HepG2 (cell line): Measurements from ENCODE around the gene UBE2O. TPM values are rescaled to one million over a fixed set of nuclear protein-coding genes. Genes with fewer than 3 reads are reported as not detected.

Experiments used
- ATF6 ChIP-seq: sonication (generic); formaldehyde crosslinking; conservative IDR thresholded peaks from 2 replicates; pipeline ENCODE4 v1.4.0; 2020; ENCODE audit warnings: missing genetic modification reagents
- ATRX ChIP-seq: sonication (generic); formaldehyde crosslinking; IDR thresholded peaks from 2 replicates; pipeline ENCODE4 v1.4.0; 2020; ENCODE audit warnings: missing genetic modification reagents, borderline replicate concordance
- CCDC6 ChIP-seq: sonication (generic); formaldehyde crosslinking; IDR thresholded peaks from 2 replicates; pipeline ENCODE4 v1.8.1; 2022; ENCODE audit warnings: mild to moderate bottlenecking, missing genetic modification reagents, moderate library complexity
- E2F5 ChIP-seq: sonication (generic); formaldehyde crosslinking; conservative IDR thresholded peaks from 2 replicates; pipeline ENCODE4 v1.4.0; 2020; ENCODE audit warnings: missing genetic modification reagents
- ELF3 ChIP-seq: IDR thresholded peaks from 2 replicates; pipeline ENCODE4 v1.6.1; 2016; ENCODE audit warnings: missing genetic modification reagents, missing compliant biosample characterization
- HDAC1 ChIP-seq: sonication (generic); formaldehyde crosslinking; IDR thresholded peaks from 2 replicates; pipeline ENCODE4 v1.5.1; 2020; ENCODE audit warnings: mild to moderate bottlenecking, missing genetic modification reagents
- HNRNPL ChIP-seq: fragments of 200-400 bp; formaldehyde crosslinking; IDR thresholded peaks from 2 replicates; pipeline ENCODE4 v1.6.1; 2017; ENCODE audit warnings: mild to moderate bottlenecking, low read depth, low read length
- KAT8 ChIP-seq: IDR thresholded peaks from 2 replicates; pipeline ENCODE4 v1.6.1; 2016; ENCODE audit warnings: missing genetic modification reagents, missing compliant biosample characterization
- MNT ChIP-seq: fragments of 450-650 bp; IDR thresholded peaks from 2 replicates; pipeline ENCODE4 v1.6.1; 2016
- NBN ChIP-seq: fragments of 450-650 bp; conservative IDR thresholded peaks from 2 replicates; pipeline ENCODE4 v1.6.1; 2017
- NONO ChIP-seq, 2 experiments: fragments of 450-650 bp in 1 of 2; sonication (generic) in 1 of 2; formaldehyde crosslinking in 1 of 2; IDR thresholded peaks in 1 of 2; conservative IDR thresholded peaks in 1 of 2; 2 replicates each; pipeline versions ENCODE4 v1.6.1 to v1.8.0; 2017 to 2022; ENCODE audit warnings: mild to moderate bottlenecking in 1 of 2, missing genetic modification reagents in 1 of 2, moderate library complexity in 1 of 2
- RARA ChIP-seq: IDR thresholded peaks from 2 replicates; pipeline ENCODE4 v1.6.1; 2016; ENCODE audit warnings: missing genetic modification reagents, missing compliant biosample characterization
- RARG ChIP-seq: sonication (generic); formaldehyde crosslinking; IDR thresholded peaks from 2 replicates; pipeline ENCODE4 v1.4.0; 2020; ENCODE audit warnings: low read depth, mild to moderate bottlenecking, missing genetic modification reagents
- REPIN1 ChIP-seq: sonication (generic); formaldehyde crosslinking; IDR thresholded peaks from 2 replicates; pipeline ENCODE4 v1.8.0; 2022; ENCODE audit warnings: missing genetic modification reagents, low read depth, mild to moderate bottlenecking, borderline replicate concordance
- RFX1 ChIP-seq: fragments of 450-650 bp; IDR thresholded peaks from 2 replicates; pipeline ENCODE4 v1.6.1; 2017
- TCF7L2 ChIP-seq: IDR thresholded peaks from 2 replicates; pipeline ENCODE4 v1.6.1; 2011; ENCODE audit warnings: mild to moderate bottlenecking, low read depth, low read length, moderate library complexity
- ZBTB20 ChIP-seq: sonication (generic); formaldehyde crosslinking; IDR thresholded peaks from 2 replicates; pipeline ENCODE4 v1.8.1; 2023; ENCODE audit warnings: missing genetic modification reagents, low read depth, mild to moderate bottlenecking, borderline replicate concordance
- ZBTB33 ChIP-seq: sonication (generic); formaldehyde crosslinking; IDR thresholded peaks from 2 replicates; pipeline ENCODE4 v1.4.0; 2020; ENCODE audit warnings: missing genetic modification reagents
- ZEB1 ChIP-seq: IDR thresholded peaks from 2 replicates; pipeline ENCODE4 v1.6.1; 2012; ENCODE audit warnings: mild to moderate bottlenecking, low read depth, inconsistent platforms; ENCODE audit not compliant: insufficient replicate concordance
- ZKSCAN8 ChIP-seq: IDR thresholded peaks from 2 replicates; pipeline ENCODE4 v1.6.1; 2016; ENCODE audit warnings: borderline replicate concordance, missing genetic modification reagents, missing compliant biosample characterization
- ZNF546 ChIP-seq: sonication (generic); formaldehyde crosslinking; conservative IDR thresholded peaks from 2 replicates; pipeline ENCODE4 v1.8.1; 2023; ENCODE audit warnings: mild to moderate bottlenecking, missing genetic modification reagents
- ZNF678 ChIP-seq: sonication (generic); formaldehyde crosslinking; IDR thresholded peaks from 2 replicates; pipeline ENCODE4 v1.4.0; 2020; ENCODE audit warnings: mild to moderate bottlenecking, missing genetic modification reagents
- ZSCAN9 ChIP-seq: IDR thresholded peaks from 2 replicates; pipeline ENCODE4 v1.6.1; 2016; ENCODE audit warnings: borderline replicate concordance
- polyA plus RNA-seq, 8 experiments: library from polyadenylated mRNA; depleted of rRNA in 3 of 8; stranded (reverse) in 7 of 8; unstranded in 1 of 8; fragments of >200 nt; fragmentation: Illumina TruSeq in 4 of 8; extraction: Trizol in 4 of 8; gene quantifications; 2 replicates each; pipeline versions ENCODE4 v1.2.1 to v1.2.3, GENCODE V29; 2011 to 2016; ENCODE audit warnings: low read depth in 4 of 8, missing spikeins in 1 of 8, mixed read lengths in 1 of 8; ENCODE audit not compliant: insufficient read depth in 1 of 8
- total RNA-seq, 5 experiments: library from RNA; depleted of rRNA; stranded (reverse); fragments of >200 nt; fragmentation: Illumina TruSeq; extraction: Trizol; gene quantifications; 2 replicates each; pipeline ENCODE4 v1.2.3, GENCODE V29; 2016; ENCODE audit warnings: low read depth in 1 of 5

The UBE2O gene
- total and polyA plus RNA-seq, 2 of the 13 experiments (the other 11 are each of a cell fraction or from before 2014, with no cell fraction given) = 21.5 to 23.5 TPM

- TF ChIP-seq E2F5 (no peak), HDAC1 (peak; percentile 48; the same call in 1 of the 2 replicates), ZBTB20 (CRISPR knock-in tag) (no peak), NONO (IDR thresholded peaks at IDR 0.05) (no peak), NONO (CRISPR knock-in tag; conservative IDR thresholded peaks at IDR 0.05) (0 out of 2 replicates have a peak, but pooled peaks have one; percentile 24), ZKSCAN8 (CRISPR knock-in tag) (peak; percentile 38; the same call in 1 of the 2 replicates), ZBTB33 (CRISPR knock-in tag) (0 out of 2 replicates have a peak, but pooled peaks have one; percentile 28), NBN (no peak), HNRNPL (no peak), CCDC6 (CRISPR knock-in tag) (no peak), ZNF678 (no peak), RARA (CRISPR knock-in tag) (no peak), ZSCAN9 (CRISPR knock-in tag) (0 out of 2 replicates have a peak, but pooled peaks have one; percentile 22), ELF3 (CRISPR knock-in tag) (peak; percentile 41; the same call in 1 of the 2 replicates), ATF6 (CRISPR knock-in tag) (0 out of 2 replicates have a peak, but pooled peaks have one; percentile 56), RFX1 (no peak), ZEB1 (peak; percentile 71), REPIN1 (CRISPR knock-in tag) (no peak), RARG (CRISPR knock-in tag) (no peak), ATRX (no peak), TCF7L2 (no peak), MNT (no peak), ZNF546 (CRISPR knock-in tag) (no peak), KAT8 (CRISPR knock-in tag) (no peak)
Measured at GRCh38 chr17:76408037-76408849, 44.7 kb downstream of the UBE2O start (continued).
